ENCODE results near the gene FGF14.

DNA sequence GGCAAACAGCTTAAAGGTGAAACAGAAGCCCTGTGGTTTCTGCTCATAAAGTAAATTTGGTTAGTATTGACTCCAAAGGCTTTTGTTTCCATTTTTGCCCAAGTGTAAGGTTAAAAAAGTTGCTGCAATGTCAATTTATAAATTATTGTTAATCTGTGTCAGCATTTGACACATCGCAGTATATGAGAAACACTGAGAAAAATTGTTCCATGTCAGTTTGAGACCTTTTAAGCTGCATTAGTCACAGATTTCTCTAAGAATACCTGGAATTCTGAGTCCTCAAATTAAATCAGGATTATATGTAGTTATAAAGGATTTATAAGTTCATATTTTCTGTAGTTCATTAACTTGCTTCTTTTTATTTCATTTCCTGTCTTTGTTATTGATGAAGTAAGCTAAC is 78.8 kb downstream of the FGF14 start:
- no peak for TF ChIP-seq POLR2A (IDR thresholded peaks at IDR 0.05)
- no peak for TF ChIP-seq CTCF (IDR thresholded peaks at IDR 0.05)
